B cell (primary cell): ENCODE measurements around the gene SLC6A20. TPM values are rescaled to one million over a fixed set of nuclear protein-coding genes. Genes with fewer than 3 reads are reported as not detected.

ENCODE experiments used
- ATAC-seq: fragments of 200-7000 bp; cut with Tn5 transposase; one replicate; pipeline ENCODE4 v1.10.0; 2021; ENCODE audit warnings: low read depth, mild to moderate bottlenecking, moderate number of reproducible peaks, moderate library complexity
- CTCF ChIA-PET: fragments of 350-600 bp; sonication (Branson Sonifier 250); formaldehyde crosslinking; loops from one replicate; lab custom pipeline; 2021; ENCODE audit warnings: antibody characterized with exemption, inconsistent platforms; lab: Charles Lee
- POLR2A ChIA-PET: fragments of 350-600 bp; sonication (Branson Sonifier 250); formaldehyde crosslinking; loops from one replicate; lab custom pipeline; 2021; ENCODE audit warnings: antibody characterized with exemption; lab: Charles Lee
- DNase-seq: peaks from one replicate; pipeline ENCODE4 v3.0.0; 2013
- H2AFZ ChIP-seq: 2 replicates; pipeline ENCODE4 v1.6.1; 2012; ENCODE audit warnings: mild to moderate bottlenecking, low read depth, low read length; ENCODE audit not compliant: insufficient read depth, poor library complexity, severe bottlenecking
- H3K27ac ChIP-seq, 2 donors: 1 replicate in 1 of 2; 2 replicates in 1 of 2; pipeline ENCODE4 v1.5.1; 2012 to 2013; ENCODE audit warnings: low read length in 2 of 2, mild to moderate bottlenecking in 2 of 2, moderate library complexity in 1 of 2
- H3K27me3 ChIP-seq, 4 experiments: fragments of 200-600 bp in 1 of 4; sonication (generic) in 1 of 4; replicated peaks in 1 of 4; 1 replicate in 2 of 4; 2 replicates in 2 of 4; pipeline versions ENCODE4 v1.6.1 to v1.7.0; 2013 to 2016; ENCODE audit warnings: low read length in 3 of 4, mild to moderate bottlenecking in 2 of 4, mixed read lengths in 1 of 4, moderate library complexity in 1 of 4; ENCODE audit not compliant: insufficient read depth in 4 of 4, control insufficient read depth in 3 of 4; ENCODE audit errors: control extremely low read depth in 1 of 4
- H3K36me3 ChIP-seq, 2 experiments: replicated peaks in 1 of 2; 1 replicate in 1 of 2; 2 replicates in 1 of 2; pipeline versions ENCODE4 v1.6.1 to v1.7.1; 2013; ENCODE audit warnings: low read length in 1 of 2; ENCODE audit not compliant: insufficient read depth in 2 of 2, control insufficient read depth in 1 of 2; ENCODE audit errors: control extremely low read depth in 1 of 2, extremely low read depth in 1 of 2
- H3K4me1 ChIP-seq, 2 donors: fragments of 200-600 bp in 1 of 2; sonication (generic) in 1 of 2; 1 replicate in 1 of 2; 2 replicates in 1 of 2; pipeline versions ENCODE4 v1.5.1 to v1.6.1; 2013 to 2017; ENCODE audit warnings: low read length in 2 of 2; ENCODE audit not compliant: control insufficient read depth in 2 of 2, insufficient read depth in 2 of 2
- H3K4me2 ChIP-seq: replicated peaks from 2 replicates; pipeline ENCODE3; 2012; ENCODE audit warnings: mild to moderate bottlenecking, low read depth, low read length; ENCODE audit not compliant: poor library complexity, severe bottlenecking
- H3K4me3 ChIP-seq, 5 experiments: fragments of 200-600 bp in 1 of 5; sonication (generic) in 1 of 5; 1 replicate in 3 of 5; 2 replicates in 2 of 5; pipeline versions ENCODE4 v1.5.1 to v1.7.0; 2011 to 2016; ENCODE audit warnings: low read length in 4 of 5, mild to moderate bottlenecking in 4 of 5, low read depth in 2 of 5, control low read depth in 1 of 5, moderate library complexity in 1 of 5; ENCODE audit not compliant: insufficient read depth in 1 of 5; ENCODE audit errors: control extremely low read depth in 1 of 5, extremely low read depth in 1 of 5
- H3K79me2 ChIP-seq: fragments of 200-600 bp; sonication (generic); one replicate; pipeline ENCODE4 v1.6.0; 2016; ENCODE audit warnings: low read length; ENCODE audit not compliant: control insufficient read depth, insufficient read depth
- H3K9ac ChIP-seq: fragments of 200-600 bp; sonication (generic); 2 replicates; pipeline ENCODE4 v1.6.1; 2017; ENCODE audit warnings: mild to moderate bottlenecking, low read length, moderate library complexity
- H3K9me3 ChIP-seq, 3 donors: one replicate each; pipeline versions ENCODE4 v1.6.1 to v1.7.1; 2013; ENCODE audit warnings: low read length in 2 of 3; ENCODE audit not compliant: control insufficient read depth in 2 of 3, insufficient read depth in 1 of 3; ENCODE audit errors: control extremely low read depth in 1 of 3
- H4K20me1 ChIP-seq: 2 replicates; pipeline ENCODE4 v1.6.0; 2012; ENCODE audit warnings: mild to moderate bottlenecking, low read length; ENCODE audit not compliant: insufficient read depth, control insufficient read depth, poor library complexity, severe bottlenecking
- H3K27ac Mint-ChIP-seq: one replicate; pipeline ENCODE4 v1.8.0; 2021; ENCODE audit warnings: mixed read lengths
- H3K27me3 Mint-ChIP-seq: one replicate; pipeline ENCODE4 v1.8.0; 2021; ENCODE audit warnings: mixed read lengths
- H3K4me1 Mint-ChIP-seq: one replicate; pipeline ENCODE4 v1.8.0; 2021; ENCODE audit warnings: mixed read lengths
- H3K4me3 Mint-ChIP-seq: one replicate; pipeline ENCODE4 v1.8.0; 2021; ENCODE audit warnings: mixed read lengths
- H3K9me3 Mint-ChIP-seq: one replicate; pipeline ENCODE4 v1.8.0; 2022; ENCODE audit warnings: mixed read lengths; ENCODE audit not compliant: insufficient read depth
- EZH2 ChIP-seq: IDR thresholded peaks from 2 replicates; pipeline ENCODE4 v1.6.1; 2012; ENCODE audit warnings: borderline replicate concordance, low read depth, mild to moderate bottlenecking, moderate library complexity, low read length; ENCODE audit not compliant: insufficient read depth, poor library complexity, severe bottlenecking
- WGBS: methylation state at CpG from one replicate; pipeline ENCODE4 v1.1.5; 2013; ENCODE audit warnings: missing lambda C conversion rate; ENCODE audit not compliant: insufficient coverage; 5-methylcytosine and 5-hydroxymethylcytosine counted together
- intact Hi-C: fragments of 100-400 bp; cut with micrococcal nuclease; formaldehyde crosslinking; loops from one replicate; pipeline ENCODE4 v1.10.0; 2022
- polyA plus RNA-seq: library from polyadenylated mRNA; depleted of rRNA; stranded (reverse); fragments of >200 nt; gene quantifications from 2 replicates; pipeline ENCODE4 v1.2.3, GENCODE V29; 2012
- total RNA-seq, 2 donors: library from RNA; stranded (reverse); fragments of 120-200 nt in 1 of 2; gene quantifications; 1 replicate in 1 of 2; 2 replicates in 1 of 2; pipeline versions ENCODE4 v1.2.3 to v1.2.4, GENCODE V29; 2013 to 2022
- TF ChIP-seq, protein P1 (sequence below): fragments of 200-600 bp; IDR thresholded peaks from one replicate; pipeline ENCODE4 v1.8.0; 2022; ENCODE audit warnings: antibody characterized with exemption, mild to moderate bottlenecking

The SLC6A20 gene
- total and polyA plus RNA-seq, 2 donors (not counting 1 experiment from before 2014, with no cell fraction given): 0.32 TPM; not detected in 1

DNA sequence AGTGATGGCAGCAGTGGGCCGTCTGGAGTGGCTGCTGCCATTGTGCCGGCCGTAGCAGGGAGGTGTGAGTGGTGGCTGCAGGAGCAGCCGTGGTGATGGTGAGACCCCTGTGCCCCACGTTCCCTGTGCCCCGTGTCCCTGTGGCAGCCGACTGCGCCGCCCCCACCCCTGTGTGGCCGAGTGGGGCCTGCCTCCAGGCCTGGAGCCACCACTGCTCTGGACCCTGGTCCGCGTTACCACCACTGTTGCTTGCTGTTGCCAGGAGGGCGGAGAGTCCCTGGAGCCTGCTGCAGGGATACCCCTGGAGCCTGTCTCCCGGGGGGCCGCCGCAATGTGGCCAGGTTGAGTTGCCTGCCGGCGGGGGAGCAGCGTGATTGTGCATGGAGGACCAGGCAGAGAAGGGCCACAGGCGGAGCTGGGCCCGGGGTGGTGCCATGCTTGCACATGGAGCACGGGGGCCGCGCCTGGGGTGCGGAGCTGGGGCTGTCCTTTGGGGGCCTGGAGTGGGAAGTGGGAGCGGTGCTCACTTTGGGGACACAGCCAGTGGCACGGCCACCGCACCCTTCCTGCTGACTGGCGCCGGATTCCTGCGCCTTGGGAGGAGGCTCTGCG is 50.1 kb downstream of the SLC6A20 start:
- no peak for ATAC-seq

DNA sequence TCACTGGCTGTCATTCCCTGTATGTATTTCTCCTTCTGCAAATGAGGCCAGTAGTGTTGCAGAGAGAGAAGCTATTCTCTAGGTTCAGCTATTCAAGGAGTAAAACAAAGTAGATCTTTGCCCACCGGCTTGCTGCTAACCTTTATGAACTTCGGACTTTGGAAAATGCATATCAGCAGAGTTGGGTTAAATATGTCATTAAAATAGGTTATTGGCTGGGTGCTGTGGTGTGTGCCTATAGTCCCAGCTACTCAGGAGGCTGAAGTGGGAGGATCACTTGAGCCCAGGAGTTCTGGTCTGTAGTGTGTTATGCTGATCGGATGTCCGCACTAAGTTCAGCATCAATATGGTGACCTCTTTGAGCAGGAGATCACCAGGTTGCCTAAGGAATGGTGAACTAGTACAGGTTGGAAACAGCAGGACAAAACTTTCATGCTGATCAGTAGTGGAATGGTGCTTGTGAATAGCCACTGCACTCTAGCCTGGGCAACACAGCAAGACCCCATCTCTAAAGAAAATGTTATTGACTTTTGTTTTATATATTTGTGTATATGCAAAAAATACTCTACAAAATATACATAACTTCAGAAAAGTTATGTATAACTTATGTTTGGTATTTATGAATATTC is 53.8 kb downstream of the SLC6A20 start:
- H3K27me3 ChIP-seq: no peaks in the 10 kb centered on the region
- H3K4me3 ChIP-seq: no peak overlapping the region
- 94% methylated on average over 4 of the region's 4 CpGs for WGBS
- H3K36me3 ChIP-seq: peaks cover 8 to 55% of the 10 kb centered on the region in 2 experiments
- no peak overlapping the region for H3K4me2 ChIP-seq
- peak overlapping the region; percentile 39 for H3K27ac Mint-ChIP-seq
- H3K4me3 Mint-ChIP-seq: peak overlapping the region; percentile 24
- no peaks in the 10 kb centered on the region for H3K9me3 Mint-ChIP-seq
- no peaks in the 10 kb centered on the region for H4K20me1 ChIP-seq
- intact Hi-C loops: no loop called here
- H3K27ac ChIP-seq: peak overlapping the region; percentile 1 to 68
- no peaks in the 10 kb centered on the region for H3K9me3 ChIP-seq
- POLR2A ChIA-PET: no interaction called here
- ATAC-seq (no peak), DNase-seq (no peak)
- peaks cover 16% of the 10 kb centered on the region in 2 donors for H3K4me1 ChIP-seq
- no peaks in the 10 kb centered on the region for H3K79me2 ChIP-seq
- no peak overlapping the region for H2AFZ ChIP-seq
- H3K27me3 Mint-ChIP-seq: no peaks in the 10 kb centered on the region
- H3K9ac ChIP-seq: no peak overlapping the region
- H3K4me1 Mint-ChIP-seq: peaks cover 24% of the 10 kb centered on the region
- CTCF ChIA-PET: interaction anchor here (1.4 to 1.5 kb wide), 2 partner anchors 9 to 18 kb away, joined by 3 to 4 read pairs; no protein-coding TSS in a partner anchor
- TF ChIP-seq, protein P1, sequence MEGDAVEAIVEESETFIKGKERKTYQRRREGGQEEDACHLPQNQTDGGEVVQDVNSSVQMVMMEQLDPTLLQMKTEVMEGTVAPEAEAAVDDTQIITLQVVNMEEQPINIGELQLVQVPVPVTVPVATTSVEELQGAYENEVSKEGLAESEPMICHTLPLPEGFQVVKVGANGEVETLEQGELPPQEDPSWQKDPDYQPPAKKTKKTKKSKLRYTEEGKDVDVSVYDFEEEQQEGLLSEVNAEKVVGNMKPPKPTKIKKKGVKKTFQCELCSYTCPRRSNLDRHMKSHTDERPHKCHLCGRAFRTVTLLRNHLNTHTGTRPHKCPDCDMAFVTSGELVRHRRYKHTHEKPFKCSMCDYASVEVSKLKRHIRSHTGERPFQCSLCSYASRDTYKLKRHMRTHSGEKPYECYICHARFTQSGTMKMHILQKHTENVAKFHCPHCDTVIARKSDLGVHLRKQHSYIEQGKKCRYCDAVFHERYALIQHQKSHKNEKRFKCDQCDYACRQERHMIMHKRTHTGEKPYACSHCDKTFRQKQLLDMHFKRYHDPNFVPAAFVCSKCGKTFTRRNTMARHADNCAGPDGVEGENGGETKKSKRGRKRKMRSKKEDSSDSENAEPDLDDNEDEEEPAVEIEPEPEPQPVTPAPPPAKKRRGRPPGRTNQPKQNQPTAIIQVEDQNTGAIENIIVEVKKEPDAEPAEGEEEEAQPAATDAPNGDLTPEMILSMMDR: no peak
- TF ChIP-seq EZH2: no peak

More for the DNA sequence above, 50.1 kb downstream of the SLC6A20 start:
- CTCF ChIA-PET: no interaction called here
- Histone ChIP-seq H3K4me2 (no peak overlapping the region), H3K79me2 (no peaks in the 10 kb centered on the region), H3K27ac (no peak overlapping the region), H3K36me3 (peaks cover 0 to 23% of the 10 kb centered on the region in 2 experiments), H3K9me3 (no peaks in the 10 kb centered on the region), H3K4me1 (peaks cover 12% of the 10 kb centered on the region in 2 donors), H4K20me1 (no peaks in the 10 kb centered on the region), H3K4me3 (no peak overlapping the region), H2AFZ (no peak overlapping the region), H3K9ac (no peak overlapping the region), H3K27me3 (no peaks in the 10 kb centered on the region)
- whole genome bisulfite sequencing: 96% methylated on average over 32 of the region's 32 CpGs
- intact Hi-C loops: no loop called here
- H3K4me1 Mint-ChIP-seq: peaks cover 15% of the 10 kb centered on the region
- H3K27ac Mint-ChIP-seq: no peak overlapping the region
- no peak for TF ChIP-seq EZH2
- TF ChIP-seq, protein P1: no peak
- DNase-seq: no peak
- H3K9me3 Mint-ChIP-seq: no peaks in the 10 kb centered on the region
- POLR2A ChIA-PET: no interaction called here
- H3K4me3 Mint-ChIP-seq: no peak overlapping the region
- H3K27me3 Mint-ChIP-seq: no peaks in the 10 kb centered on the region
